ENCODE measurements around the gene TOX2. TPM values are rescaled to one million over a fixed set of nuclear protein-coding genes. Genes with fewer than 3 reads are reported as not detected.

TOX2 gene
- total and polyA plus RNA-seq, 2 of the 8 experiments (the other 6 are each of a cell fraction or from before 2014, with no cell fraction given), result 1.8 to 3.4 TPM

DNA sequence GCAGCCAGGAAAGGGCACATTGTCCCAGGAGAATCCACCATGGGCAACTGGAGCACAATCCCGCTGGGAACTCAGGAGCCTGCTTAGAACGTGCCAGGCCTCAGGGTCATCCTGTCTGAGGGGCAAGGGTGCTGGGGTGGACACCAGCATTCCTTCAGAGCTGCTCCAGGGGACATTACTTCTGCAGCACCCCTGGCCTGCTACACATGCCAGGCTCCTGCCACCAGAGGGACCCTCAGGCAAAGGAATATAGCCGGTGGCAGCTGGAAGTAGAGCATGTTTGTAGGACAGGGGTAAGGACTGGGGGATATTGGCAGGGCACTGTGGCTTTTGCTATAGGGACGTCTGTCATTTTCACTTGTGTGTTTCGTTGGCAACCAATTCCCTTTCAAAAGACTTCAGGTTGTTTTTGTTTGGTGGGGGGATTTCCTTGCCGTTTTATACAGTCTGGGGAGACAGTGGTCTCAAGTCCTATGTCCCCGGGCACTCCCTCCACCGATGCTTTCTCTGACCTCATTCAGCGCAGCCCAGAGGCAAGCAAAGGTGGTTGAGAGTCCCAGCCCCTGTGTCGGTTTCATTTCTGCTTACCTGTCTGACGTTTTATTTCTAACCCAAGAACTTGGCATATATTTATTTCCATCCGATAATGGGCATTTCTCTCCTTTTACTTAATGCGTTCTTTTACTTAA lies 141.5 kb downstream of the TOX2 start:
- FAIRE-seq (no peak), DNase-seq (ENCODE audit: low read depth in 1 of 2, low spot score in 2 of 2) (peak; percentile 29 to 69)
- peaks cover 0 to 5% of the 10 kb centered on the region in 2 experiments; a peak in 1 of 4 replicates for H3K9me3 ChIP-seq (ENCODE audit: insufficient read depth in 2 of 2, low read depth in 1 of 2, low read length in 1 of 2)
- no peak overlapping the region for H3K27ac ChIP-seq (ENCODE audit: low read depth, low read length)
- H2AK5ac ChIP-seq (ENCODE audit: low read depth, low read length), result no peak overlapping the region
- H4K8ac ChIP-seq (ENCODE audit: extremely low read depth, insufficient read depth, low read length), result no peak overlapping the region
- H3K56ac ChIP-seq (replicated peaks; ENCODE audit: insufficient read length, low read depth, low read length), result no peak overlapping the region
- no peak overlapping the region for H4K91ac ChIP-seq (replicated peaks; ENCODE audit: insufficient read length, low read length)
- H2AFZ ChIP-seq (ENCODE audit: low read length), result no peak overlapping the region
- no peak overlapping the region for H3K4me3 ChIP-seq (ENCODE audit: extremely low read depth in 1 of 4, insufficient read depth in 2 of 4, low read depth in 3 of 4, low read length in 4 of 4)
- no peak overlapping the region for H2BK15ac ChIP-seq (ENCODE audit: low read length)
- no peak overlapping the region for H3K14ac ChIP-seq (ENCODE audit: insufficient read length)
- CTCF ChIA-PET (ENCODE audit: partially characterized antibody), result interaction anchor here (0.5 to 7.8 kb wide), 13 partner anchors 9 to 311 kb away, joined by 3 to 98 read pairs (median 4); no protein-coding TSS in a partner anchor
- WGBS, 2 experiments (ENCODE audit: extremely low coverage in 1 of 2, insufficient coverage in 1 of 2, insufficient read length in 1 of 2, insufficient replicate concordance in 2 of 2, low coverage in 1 of 2, low lambda C conversion rate in 2 of 2, missing lambda C conversion rate in 1 of 2), result 67% methylated on average over 13 of the region's 13 CpGs; no CpG with 5 or more reads in 1 of the 2 experiments
- no peak overlapping the region for H2BK120ac ChIP-seq (replicated peaks; ENCODE audit: low read depth, low read length)
- POLR2A ChIA-PET (ENCODE audit: partially characterized antibody), result no interaction called here
- H2BK5ac ChIP-seq (ENCODE audit: low read depth, low read length), result no peak overlapping the region
- no peak overlapping the region for H3K9ac ChIP-seq (replicated peaks in 1 of 4; ENCODE audit: extremely low read depth in 1 of 4, low read depth in 3 of 4, low read length in 3 of 4)
- no peak overlapping the region for H3K4me2 ChIP-seq (ENCODE audit: insufficient read depth in 1 of 2, low read depth in 2 of 2, low read length in 2 of 2)
- no peak overlapping the region for H4K5ac ChIP-seq (ENCODE audit: insufficient read length, low read depth, low read length)
- no peak overlapping the region for H2BK12ac ChIP-seq (ENCODE audit: low read depth, low read length)
- no peak overlapping the region for H3K4ac ChIP-seq (replicated peaks; ENCODE audit: insufficient read length, low read depth, low read length)
- H3K27me3 ChIP-seq (replicated peaks in 1 of 4; ENCODE audit: control insufficient read depth in 3 of 4, extremely low read depth in 1 of 4, insufficient read depth in 3 of 4, low read length in 3 of 4), result no peaks in the 10 kb centered on the region
- H3K4me1 ChIP-seq (replicated peaks in 1 of 4; ENCODE audit: control insufficient read depth in 3 of 4, insufficient read depth in 4 of 4, low read length in 3 of 4), result no peaks in the 10 kb centered on the region
- no peak overlapping the region for H3K18ac ChIP-seq (ENCODE audit: extremely low read depth, low read length)
- H4K20me1 ChIP-seq (replicated peaks in 1 of 2; ENCODE audit: control insufficient read depth in 1 of 2, insufficient read depth in 2 of 2, low read length in 2 of 2), result no peaks in the 10 kb centered on the region
- peak; percentile 91 to 96 for TF ChIP-seq RAD21 (IDR thresholded peaks at IDR 0.05 in 1 of 2, conservative IDR thresholded peaks at IDR 0.05 in 1 of 2; ENCODE audit: low read depth in 2 of 2, low read length in 2 of 2)
- 0 out of 2 replicates have a peak, but pooled peaks have one; percentile 16 for TF ChIP-seq YY1 (IDR thresholded peaks at IDR 0.05; ENCODE audit: low read depth, low read length)
- no peak for TF ChIP-seq TCF12 (IDR thresholded peaks at IDR 0.05; ENCODE audit: low read depth, low read length)
- TF ChIP-seq, protein P1, sequence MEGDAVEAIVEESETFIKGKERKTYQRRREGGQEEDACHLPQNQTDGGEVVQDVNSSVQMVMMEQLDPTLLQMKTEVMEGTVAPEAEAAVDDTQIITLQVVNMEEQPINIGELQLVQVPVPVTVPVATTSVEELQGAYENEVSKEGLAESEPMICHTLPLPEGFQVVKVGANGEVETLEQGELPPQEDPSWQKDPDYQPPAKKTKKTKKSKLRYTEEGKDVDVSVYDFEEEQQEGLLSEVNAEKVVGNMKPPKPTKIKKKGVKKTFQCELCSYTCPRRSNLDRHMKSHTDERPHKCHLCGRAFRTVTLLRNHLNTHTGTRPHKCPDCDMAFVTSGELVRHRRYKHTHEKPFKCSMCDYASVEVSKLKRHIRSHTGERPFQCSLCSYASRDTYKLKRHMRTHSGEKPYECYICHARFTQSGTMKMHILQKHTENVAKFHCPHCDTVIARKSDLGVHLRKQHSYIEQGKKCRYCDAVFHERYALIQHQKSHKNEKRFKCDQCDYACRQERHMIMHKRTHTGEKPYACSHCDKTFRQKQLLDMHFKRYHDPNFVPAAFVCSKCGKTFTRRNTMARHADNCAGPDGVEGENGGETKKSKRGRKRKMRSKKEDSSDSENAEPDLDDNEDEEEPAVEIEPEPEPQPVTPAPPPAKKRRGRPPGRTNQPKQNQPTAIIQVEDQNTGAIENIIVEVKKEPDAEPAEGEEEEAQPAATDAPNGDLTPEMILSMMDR (IDR thresholded peaks at IDR 0.05; ENCODE audit: control extremely low read depth in 1 of 3, insufficient read depth in 1 of 3, low read depth in 1 of 3, low read length in 3 of 3), result peak; percentile 82 to 91 (median 84)
- no peak overlapping the region for H2BK20ac ChIP-seq (ENCODE audit: low read length)
- no peaks in the 10 kb centered on the region for H3K23me2 ChIP-seq (ENCODE audit: low read depth, low read length)
- no peaks in the 10 kb centered on the region for H3K36me3 ChIP-seq (ENCODE audit: control insufficient read depth in 2 of 4, insufficient read depth in 4 of 4, low read length in 3 of 4)
- H3K23ac ChIP-seq (ENCODE audit: insufficient read length), result no peak overlapping the region
- no peaks in the 10 kb centered on the region for H3K79me1 ChIP-seq (ENCODE audit: low read depth, low read length)
- H3K79me2 ChIP-seq (ENCODE audit: control insufficient read depth in 1 of 2, insufficient read depth in 2 of 2, low read length in 2 of 2), result no peaks in the 10 kb centered on the region

Measured in H1 (cell line).